ENCODE measurements around the gene KCNG2.

DNA sequence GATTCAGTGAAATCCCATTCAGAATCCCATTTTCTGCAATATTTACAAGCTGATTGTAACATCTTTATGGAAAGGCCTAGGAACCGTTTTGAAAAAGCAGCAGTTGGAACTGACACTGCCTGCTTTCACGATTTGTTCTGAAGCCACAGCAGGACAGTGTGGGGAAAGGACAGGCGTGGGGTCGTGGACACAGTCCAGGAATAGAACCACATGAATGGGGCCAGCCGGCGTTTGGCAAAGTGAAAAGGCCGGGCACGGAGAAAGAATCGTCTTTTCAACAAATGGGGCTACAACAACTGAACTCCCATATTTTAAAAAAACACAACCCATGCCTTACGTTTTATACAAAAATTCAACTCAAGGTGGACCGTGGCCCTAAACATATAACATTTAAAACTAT is 84.0 kb downstream of the KCNG2 start:
- TF ChIP-seq CTCF (IDR thresholded peaks at IDR 0.05; ENCODE audit: low read length), result no peak
- TF ChIP-seq EZH2 (IDR thresholded peaks at IDR 0.05; ENCODE audit: borderline replicate concordance, low read length), result no peak
